HG02798 (cell line): ENCODE measurements around the gene EPS15.

Source experiments
- ATAC-seq: cut with Tn5 transposase; IDR thresholded peaks from one replicate; pipeline ENCODE4 v1.9.1; 2021; ENCODE audit warnings: mild to moderate bottlenecking; ENCODE audit not compliant: unreplicated experiment, poor library complexity

EPS15 gene

GRCh38 chr1:51304360-51304759 lies 214.7 kb downstream of the EPS15 start:
- no peak for ATAC-seq
